Measurements from ENCODE around the gene PLEKHA5. TPM values are rescaled to one million over a fixed set of nuclear protein-coding genes. Genes with fewer than 3 reads are reported as not detected.
"Not testable (repeated sequence)": the region's sequence is repeated elsewhere in the genome, so short reads cannot be mapped to it uniquely, and the experiment has no call there.

PLEKHA5 gene
- total RNA-seq, 1 donor from 2014 or later, result 30.2 TPM

DNA sequence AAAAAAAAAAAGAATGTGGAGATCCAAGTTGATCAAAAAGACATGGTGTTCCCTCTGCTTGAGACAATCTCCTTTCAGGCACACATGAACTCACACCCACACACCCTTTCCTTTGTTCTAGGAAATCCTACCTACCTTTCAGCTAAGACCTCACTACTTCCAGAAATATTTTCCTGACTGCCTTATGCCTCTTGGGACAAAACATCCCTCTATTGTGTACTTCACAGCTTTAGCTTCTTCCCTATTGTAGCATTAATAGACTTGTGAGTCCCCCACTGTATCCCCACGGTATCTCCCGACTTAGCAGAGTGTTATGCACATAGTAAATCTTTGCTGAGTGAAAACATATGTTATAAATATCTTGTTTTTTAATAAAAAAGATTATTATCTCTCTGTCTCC lies 264.9 kb downstream of the PLEKHA5 start:
- no peak overlapping the region for H3K4me3 Mint-ChIP-seq (ENCODE audit: unreplicated experiment)
- no peaks in the 10 kb centered on the region for H3K36me3 Mint-ChIP-seq (ENCODE audit: low read depth, unreplicated experiment)
- TF ChIP-seq, protein P1, sequence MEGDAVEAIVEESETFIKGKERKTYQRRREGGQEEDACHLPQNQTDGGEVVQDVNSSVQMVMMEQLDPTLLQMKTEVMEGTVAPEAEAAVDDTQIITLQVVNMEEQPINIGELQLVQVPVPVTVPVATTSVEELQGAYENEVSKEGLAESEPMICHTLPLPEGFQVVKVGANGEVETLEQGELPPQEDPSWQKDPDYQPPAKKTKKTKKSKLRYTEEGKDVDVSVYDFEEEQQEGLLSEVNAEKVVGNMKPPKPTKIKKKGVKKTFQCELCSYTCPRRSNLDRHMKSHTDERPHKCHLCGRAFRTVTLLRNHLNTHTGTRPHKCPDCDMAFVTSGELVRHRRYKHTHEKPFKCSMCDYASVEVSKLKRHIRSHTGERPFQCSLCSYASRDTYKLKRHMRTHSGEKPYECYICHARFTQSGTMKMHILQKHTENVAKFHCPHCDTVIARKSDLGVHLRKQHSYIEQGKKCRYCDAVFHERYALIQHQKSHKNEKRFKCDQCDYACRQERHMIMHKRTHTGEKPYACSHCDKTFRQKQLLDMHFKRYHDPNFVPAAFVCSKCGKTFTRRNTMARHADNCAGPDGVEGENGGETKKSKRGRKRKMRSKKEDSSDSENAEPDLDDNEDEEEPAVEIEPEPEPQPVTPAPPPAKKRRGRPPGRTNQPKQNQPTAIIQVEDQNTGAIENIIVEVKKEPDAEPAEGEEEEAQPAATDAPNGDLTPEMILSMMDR (IDR thresholded peaks at IDR 0.05; ENCODE audit: unreplicated experiment), result no peak
- peaks cover 2% of the 10 kb centered on the region for H3K4me1 Mint-ChIP-seq (ENCODE audit: unreplicated experiment)
- no peak overlapping the region for H3K27ac Mint-ChIP-seq (ENCODE audit: unreplicated experiment)
- no peaks in the 10 kb centered on the region for H3K9me3 Mint-ChIP-seq (ENCODE audit: unreplicated experiment)
- peaks cover 3% of the 10 kb centered on the region for H3K27me3 Mint-ChIP-seq (ENCODE audit: unreplicated experiment)
- no peak for DNase-seq (ENCODE audit: low spot score)

DNA sequence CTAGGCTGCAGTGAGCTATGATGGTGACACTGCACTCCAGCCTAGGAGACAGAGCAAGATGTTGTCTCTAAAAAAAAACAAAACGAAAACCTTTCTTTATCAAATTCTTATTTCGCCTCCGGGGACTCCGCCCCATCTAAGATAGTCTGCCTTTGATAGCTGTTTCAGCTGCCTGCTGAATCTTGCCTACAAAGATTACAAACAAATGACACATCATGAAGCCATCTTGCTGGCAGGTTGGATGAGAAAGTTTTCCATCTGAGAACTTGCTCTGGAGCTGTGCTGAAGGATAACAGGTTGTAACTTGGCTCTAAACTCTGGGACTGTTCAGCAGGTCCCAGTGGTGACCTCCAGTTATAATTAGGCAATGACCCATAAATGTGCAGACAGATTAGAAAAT lies 268.0 kb downstream of the PLEKHA5 start:
- H3K27me3 Mint-ChIP-seq (ENCODE audit: unreplicated experiment), result peaks cover 3% of the 10 kb centered on the region
- no peak overlapping the region for H3K4me3 Mint-ChIP-seq (ENCODE audit: unreplicated experiment)
- no peaks in the 10 kb centered on the region for H3K36me3 Mint-ChIP-seq (ENCODE audit: low read depth, unreplicated experiment)
- TF ChIP-seq, protein P1 (IDR thresholded peaks at IDR 0.05; ENCODE audit: unreplicated experiment), result no peak
- H3K4me1 Mint-ChIP-seq (ENCODE audit: unreplicated experiment), result peaks cover 2% of the 10 kb centered on the region
- no peak overlapping the region for H3K27ac Mint-ChIP-seq (ENCODE audit: unreplicated experiment)
- DNase-seq (ENCODE audit: low spot score), result no peak
- H3K9me3 Mint-ChIP-seq (ENCODE audit: unreplicated experiment), result no peaks in the 10 kb centered on the region

DNA sequence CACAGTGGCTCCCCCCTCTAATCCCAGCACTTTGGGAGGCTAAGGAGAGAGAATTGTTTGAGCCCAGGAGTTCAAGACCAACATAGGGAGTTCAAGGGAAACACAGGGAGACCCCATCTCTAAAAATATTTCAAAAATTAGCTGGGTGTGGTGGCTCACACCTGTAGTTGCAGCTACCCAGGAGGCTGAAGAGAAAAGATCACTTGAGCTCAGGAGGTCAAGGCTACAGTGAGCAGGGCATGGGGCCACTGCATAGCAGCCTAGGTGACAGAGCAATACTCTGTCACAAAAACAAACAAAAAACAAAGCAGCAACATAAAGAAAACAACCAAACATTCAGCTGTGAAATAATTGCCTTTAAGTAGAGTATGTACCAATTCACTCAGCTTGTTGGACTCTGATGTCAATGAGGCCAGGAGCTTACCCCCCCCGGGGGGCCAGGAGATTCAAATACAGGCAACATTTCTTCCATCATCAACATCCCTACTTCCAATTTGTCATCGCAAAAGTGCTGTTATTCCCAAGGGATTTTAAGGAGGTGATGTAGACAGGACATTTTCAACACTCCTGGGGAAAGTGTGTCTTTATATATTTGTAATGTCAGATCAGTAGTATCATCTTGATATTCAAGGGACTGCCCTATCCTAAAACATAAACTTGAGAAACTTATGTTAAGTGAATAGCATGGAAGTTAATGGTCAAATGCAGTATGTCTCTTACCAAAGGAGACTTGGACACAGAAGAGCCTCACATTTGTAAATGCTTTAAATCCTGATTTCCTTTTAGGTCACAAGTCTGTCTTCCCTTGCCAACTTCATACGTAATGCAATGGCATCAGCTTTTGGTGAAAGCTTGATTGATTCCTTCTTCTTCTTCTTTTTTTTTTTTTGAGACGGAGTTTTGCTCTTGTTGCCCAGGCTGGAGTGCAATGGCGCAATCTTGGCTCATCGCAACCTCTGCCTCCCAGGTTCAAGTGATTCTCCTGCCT lies 269.1 kb downstream of the PLEKHA5 start:
- no peak for DNase-seq (ENCODE audit: low spot score)
- TF ChIP-seq, protein P1 (IDR thresholded peaks at IDR 0.05; ENCODE audit: unreplicated experiment), result no peak
- Mint-ChIP-seq H3K4me1 (ENCODE audit: unreplicated experiment) (peaks cover 2% of the 10 kb centered on the region), H3K36me3 (ENCODE audit: low read depth, unreplicated experiment) (no peaks in the 10 kb centered on the region), H3K27me3 (ENCODE audit: unreplicated experiment) (peaks cover 2% of the 10 kb centered on the region), H3K27ac (ENCODE audit: unreplicated experiment) (no peak overlapping the region), H3K9me3 (ENCODE audit: unreplicated experiment) (no peaks in the 10 kb centered on the region), H3K4me3 (ENCODE audit: unreplicated experiment) (no peak overlapping the region)

DNA sequence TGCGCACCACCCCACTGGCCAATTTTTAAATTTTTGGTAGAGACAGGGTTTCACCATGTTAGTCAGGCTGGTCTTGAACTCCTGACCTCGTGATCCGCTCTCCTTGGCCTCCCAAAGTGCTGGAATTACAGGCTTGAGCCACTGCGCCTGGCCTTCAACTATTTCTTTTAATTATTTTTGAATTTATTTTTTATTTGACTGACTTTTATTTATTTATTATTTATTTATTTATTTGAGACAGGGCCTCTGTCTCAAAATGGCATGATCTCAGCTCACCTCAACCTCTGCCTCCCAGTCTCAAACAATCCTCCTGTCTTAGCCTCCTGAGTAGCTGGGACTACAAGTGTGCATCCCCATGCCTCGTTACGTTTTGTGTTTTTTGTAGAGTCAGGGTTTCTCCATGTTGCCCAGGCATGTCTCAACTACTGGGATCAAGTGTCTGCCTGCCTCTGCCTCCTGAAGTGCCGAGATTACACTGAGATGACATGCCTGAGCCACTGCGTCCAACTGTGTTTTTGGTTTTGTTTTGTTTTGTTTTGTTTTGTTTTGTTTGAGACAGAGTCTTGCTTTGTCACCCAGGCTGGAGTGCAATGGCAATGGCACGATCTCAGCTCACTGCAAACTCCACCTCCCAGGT lies 271.2 kb downstream of the PLEKHA5 start:
- H3K4me3 Mint-ChIP-seq (ENCODE audit: unreplicated experiment); H3K27me3 Mint-ChIP-seq (ENCODE audit: unreplicated experiment); H3K9me3 Mint-ChIP-seq (ENCODE audit: unreplicated experiment); H3K36me3 Mint-ChIP-seq (ENCODE audit: low read depth, unreplicated experiment); H3K27ac Mint-ChIP-seq (ENCODE audit: unreplicated experiment); DNase-seq (ENCODE audit: low spot score); H3K4me1 Mint-ChIP-seq (ENCODE audit: unreplicated experiment): not testable (repeated sequence)

DNA sequence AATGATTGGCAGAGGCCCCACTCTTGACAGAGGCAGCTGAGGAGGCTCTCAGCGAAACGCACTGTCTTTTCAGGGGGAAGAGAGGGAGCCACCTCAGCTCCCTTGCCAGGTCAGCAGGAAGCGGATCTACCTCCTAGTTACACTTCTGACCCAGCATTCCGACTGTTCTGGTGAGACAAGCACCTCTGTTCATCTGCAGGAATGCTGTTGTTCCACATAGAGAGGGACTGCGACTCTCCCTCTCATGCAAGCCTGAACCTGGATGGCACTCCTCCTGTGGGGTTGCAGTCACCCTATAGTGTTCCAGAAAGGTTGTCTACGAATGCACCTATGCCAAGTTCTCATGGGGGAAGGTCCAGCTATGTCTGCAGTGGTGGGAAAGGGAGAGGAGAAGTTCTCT lies 272.7 kb downstream of the PLEKHA5 start:
- Mint-ChIP-seq H3K9me3 (ENCODE audit: unreplicated experiment) (no peaks in the 10 kb centered on the region), H3K36me3 (ENCODE audit: low read depth, unreplicated experiment) (no peaks in the 10 kb centered on the region), H3K4me1 (ENCODE audit: unreplicated experiment) (no peaks in the 10 kb centered on the region), H3K4me3 (ENCODE audit: unreplicated experiment) (no peak overlapping the region), H3K27ac (ENCODE audit: unreplicated experiment) (no peak overlapping the region), H3K27me3 (ENCODE audit: unreplicated experiment) (peaks cover 2% of the 10 kb centered on the region)
- TF ChIP-seq, protein P1 (IDR thresholded peaks at IDR 0.05; ENCODE audit: unreplicated experiment), result no peak
- no peak for DNase-seq (ENCODE audit: low spot score)

Measured in endothelial cell (in vitro differentiated cells).